Tibial artery (tissue), 4 donors: ENCODE data around the gene MMP21.

Experiments
- DNase-seq, 2 donors: peaks; one replicate each; pipeline ENCODE4 v3.0.0-alpha.2; 2019
- H3K27ac ChIP-seq, 2 donors: fragments of 200-600 bp; sonication (generic) in 1 of 2; 1 replicate in 1 of 2; 2 replicates in 1 of 2; pipeline ENCODE4 v1.5.1; 2018 to 2019; ENCODE audit warnings: mild to moderate bottlenecking in 1 of 2
- H3K27me3 ChIP-seq, 2 donors: fragments of 200-600 bp; sonication (generic) in 1 of 2; one replicate each; pipeline versions ENCODE4 v1.5.1 to v1.6.0; 2016 to 2019
- H3K36me3 ChIP-seq, 3 donors: fragments of 200-600 bp; sonication (generic) in 2 of 3; one replicate each; pipeline ENCODE4 v1.5.1; 2016 to 2019; ENCODE audit warnings: mild to moderate bottlenecking in 2 of 3
- H3K4me1 ChIP-seq, 4 donors: fragments of 200-600 bp; sonication (generic) in 2 of 4; 1 replicate in 3 of 4; 2 replicates in 1 of 4; pipeline ENCODE4 v1.5.1; 2016 to 2019
- H3K4me3 ChIP-seq, 2 donors: fragments of 200-600 bp; sonication (generic) in 1 of 2; 1 replicate in 1 of 2; 2 replicates in 1 of 2; pipeline ENCODE4 v1.5.1; 2018 to 2019; ENCODE audit warnings: mild to moderate bottlenecking in 2 of 2
- H3K9me3 ChIP-seq, 3 donors: fragments of 200-600 bp; sonication (generic) in 1 of 3; one replicate each; pipeline ENCODE4 v1.5.1; 2016 to 2019
- CTCF ChIP-seq, 2 experiments: fragments of 200-600 bp in 1 of 2; fragments of 450-650 bp in 1 of 2; IDR thresholded peaks; one replicate each; pipeline ENCODE4 v1.5.1; 2017 to 2019; ENCODE audit warnings: antibody characterized with exemption in 2 of 2, mild to moderate bottlenecking in 1 of 2, moderate library complexity in 1 of 2
- intact Hi-C: fragments of 100-400 bp; cut with DNase I; formaldehyde crosslinking; loops from one replicate; pipeline ENCODE4 v1.15.0; 2023; ENCODE audit warnings: low total_unique reads

MMP21 gene

DNA sequence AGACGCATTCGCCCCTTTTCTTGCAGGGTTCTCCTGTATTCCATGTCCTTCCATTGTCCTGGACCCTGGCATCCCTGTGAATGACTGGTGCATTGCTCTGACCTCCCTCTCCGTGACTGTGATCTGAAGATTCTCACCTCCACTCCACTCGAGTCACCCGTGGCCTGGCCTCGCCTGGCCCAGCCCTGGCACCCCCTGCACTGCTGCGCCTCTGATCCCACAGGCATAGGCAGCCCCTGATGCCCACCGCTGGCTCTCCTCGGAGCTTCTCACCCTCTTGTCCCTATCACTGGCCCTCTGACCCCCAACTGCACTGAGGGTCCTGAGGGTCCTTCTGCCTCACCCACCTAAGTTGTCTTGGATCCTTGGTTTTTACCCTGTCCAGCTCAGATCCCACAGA, 2.2 kb upstream of the MMP21 start:
- Histone ChIP-seq H3K27me3 (peaks cover 0 to 3% of the 10 kb centered on the region in 2 donors), H3K27ac (no peak overlapping the region), H3K9me3 (no peaks in the 10 kb centered on the region), H3K36me3 (peaks cover 0 to 8% (median 0%) of the 10 kb centered on the region in 3 donors), H3K4me3 (no peak overlapping the region), H3K4me1 (no peaks in the 10 kb centered on the region)
- no peak for DNase-seq
- intact Hi-C loops: no loop called here
- TF ChIP-seq CTCF (IDR thresholded peaks at IDR 0.05): no peak

- no peak for DNase-seq
Measured at GRCh38 chr10:125774581-125775191, 935 bp downstream of the MMP21 start.

GRCh38 chr10:125773687-125774543, 1.7 kb downstream of the MMP21 start:
- Histone ChIP-seq H3K27me3 (peaks cover 0 to 3% of the 10 kb centered on the region in 2 donors), H3K27ac (no peak overlapping the region), H3K4me1 (peaks cover 0 to 4% (median 0%) of the 10 kb centered on the region in 4 donors), H3K9me3 (no peaks in the 10 kb centered on the region), H3K4me3 (no peak overlapping the region), H3K36me3 (no peaks in the 10 kb centered on the region)
- intact Hi-C loops: no loop called here
- TF ChIP-seq CTCF (IDR thresholded peaks at IDR 0.05): no peak
- DNase-seq: no peak

More at GRCh38 chr10:125774581-125775191, 935 bp downstream of the MMP21 start:
- Histone ChIP-seq H3K4me1 (no peaks in the 10 kb centered on the region), H3K9me3 (no peaks in the 10 kb centered on the region), H3K36me3 (no peaks in the 10 kb centered on the region), H3K27me3 (peaks cover 0 to 3% of the 10 kb centered on the region in 2 donors), H3K27ac (no peak overlapping the region), H3K4me3 (no peak overlapping the region)
- TF ChIP-seq CTCF (IDR thresholded peaks at IDR 0.05): no peak
- intact Hi-C loops: no loop called here

GRCh38 chr10:125772864-125773180, 2.8 kb downstream of the MMP21 start:
- peaks cover 0 to 3% of the 10 kb centered on the region in 2 donors for H3K27me3 ChIP-seq
- DNase-seq: no peak
- no peak overlapping the region for H3K4me3 ChIP-seq
- no peaks in the 10 kb centered on the region for H3K36me3 ChIP-seq
- no peak overlapping the region for H3K27ac ChIP-seq
- H3K4me1 ChIP-seq: peaks cover 0 to 15% (median under 1%) of the 10 kb centered on the region in 4 donors
- intact Hi-C loops: no loop called here
- TF ChIP-seq CTCF (IDR thresholded peaks at IDR 0.05): no peak
- H3K9me3 ChIP-seq: no peaks in the 10 kb centered on the region

DNA sequence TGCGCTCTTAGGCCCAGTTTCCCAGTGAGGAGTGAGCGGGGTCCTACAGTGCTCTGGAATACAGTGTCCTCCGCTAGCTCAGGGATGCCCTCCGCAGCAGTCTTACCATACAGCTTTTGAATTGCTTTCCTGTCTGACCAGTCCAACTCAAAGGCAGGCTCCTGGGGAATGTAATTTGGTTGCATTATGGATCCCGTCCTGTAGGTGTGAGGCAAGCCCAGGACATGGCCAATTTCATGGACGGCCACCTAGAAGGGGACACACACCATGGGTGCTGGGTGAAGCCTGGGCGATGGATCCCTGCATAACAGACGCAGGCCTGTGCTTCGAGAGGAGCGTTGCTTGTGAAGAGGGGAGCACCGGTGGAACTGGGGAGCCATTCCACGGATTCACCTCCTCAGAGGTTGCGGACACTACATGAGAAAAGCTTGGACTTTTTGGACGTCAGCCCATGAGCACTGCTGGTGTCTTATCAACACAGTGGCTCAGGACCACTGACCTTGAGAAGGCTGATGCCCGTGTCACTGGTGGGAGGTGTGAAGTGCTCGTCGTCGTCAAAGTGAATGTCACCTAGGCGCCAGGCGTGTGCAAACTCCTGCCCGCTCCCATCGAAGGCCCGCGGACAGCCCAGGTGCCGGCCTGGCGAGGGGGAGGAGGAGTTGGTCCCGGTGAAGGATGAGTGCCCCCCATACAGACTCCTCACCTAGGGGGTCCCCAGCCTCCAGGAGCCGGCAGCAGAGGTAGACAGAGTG, 3.3 kb downstream of the MMP21 start:
- H3K36me3 ChIP-seq: no peaks in the 10 kb centered on the region
- intact Hi-C loops: no loop called here
- no peak overlapping the region for H3K27ac ChIP-seq
- no peaks in the 10 kb centered on the region for H3K9me3 ChIP-seq
- no peak for DNase-seq
- peaks cover 0 to 3% of the 10 kb centered on the region in 2 donors for H3K27me3 ChIP-seq
- no peak overlapping the region for H3K4me3 ChIP-seq
- peaks cover 0 to 17% (median 2%) of the 10 kb centered on the region in 4 donors for H3K4me1 ChIP-seq
- TF ChIP-seq CTCF (IDR thresholded peaks at IDR 0.05): no peak
